GM12878 (cell line): Measurements from ENCODE around the gene FRMD3. TPM values are rescaled to one million over a fixed set of nuclear protein-coding genes. Genes with fewer than 3 reads are reported as not detected.

Experiments used
- DPF2 ChIP-seq: fragments of 450-650 bp; IDR thresholded peaks from 2 replicates; pipeline ENCODE4 v1.6.1; 2017; ENCODE audit warnings: mild to moderate bottlenecking
- NFIC ChIP-seq: IDR thresholded peaks from 2 replicates; pipeline ENCODE4 v1.6.1; 2012; ENCODE audit warnings: low read depth, mild to moderate bottlenecking, inconsistent platforms, low read length, moderate library complexity
- NR2C1 ChIP-seq: fragments of 450-650 bp; IDR thresholded peaks from 2 replicates; pipeline ENCODE4 v1.6.1; 2017; ENCODE audit warnings: antibody characterized with exemption, mild to moderate bottlenecking, moderate library complexity
- POU2F2 ChIP-seq: IDR thresholded peaks from 3 replicates; pipeline ENCODE4 v1.6.1; 2011; ENCODE audit warnings: low read depth, mild to moderate bottlenecking, low read length, borderline replicate concordance
- RAD21 ChIP-seq: IDR thresholded peaks from 2 replicates; pipeline ENCODE4 v1.6.1; 2011; ENCODE audit warnings: mild to moderate bottlenecking, low read depth, low read length, moderate library complexity; ENCODE audit not compliant: insufficient read depth
- RELA ChIP-seq: fragments of 450-650 bp; IDR thresholded peaks from 2 replicates; pipeline ENCODE4 v1.8.0; 2014; ENCODE audit warnings: borderline replicate concordance; ENCODE audit not compliant: partially characterized antibody
- STAT1 ChIP-seq: fragments of 450-650 bp; conservative IDR thresholded peaks from 2 replicates; pipeline ENCODE4 v1.6.1; 2014; ENCODE audit warnings: antibody characterized with exemption, mild to moderate bottlenecking
- SUPT20H ChIP-seq: IDR thresholded peaks from 2 replicates; pipeline ENCODE4 v1.6.1; 2011; ENCODE audit warnings: low read depth, mild to moderate bottlenecking, low read length, moderate library complexity, borderline replicate concordance; ENCODE audit not compliant: control insufficient read depth
- SUZ12 ChIP-seq: fragments of 200-600 bp; sonication (generic); IDR thresholded peaks from one replicate; pipeline ENCODE4 v1.6.1; 2018; ENCODE audit warnings: antibody characterized with exemption, mild to moderate bottlenecking; ENCODE audit not compliant: unreplicated experiment
- TBL1XR1 ChIP-seq: IDR thresholded peaks from 2 replicates; pipeline ENCODE4 v1.6.1; 2012; ENCODE audit warnings: low read depth, low read length, improper control_type of control experiment
- ZBTB33 ChIP-seq: fragments of 450-650 bp; IDR thresholded peaks from 2 replicates; pipeline ENCODE4 v1.6.1; 2017; ENCODE audit warnings: mild to moderate bottlenecking
- ZBTB4 ChIP-seq: fragments of 450-650 bp; formaldehyde crosslinking; IDR thresholded peaks from 2 replicates; pipeline ENCODE4 v1.4.0; 2022; ENCODE audit warnings: mild to moderate bottlenecking, moderate library complexity
- ZBTB40 ChIP-seq: fragments of 450-650 bp; IDR thresholded peaks from 2 replicates; pipeline ENCODE4 v1.6.1; 2016; ENCODE audit warnings: mild to moderate bottlenecking, moderate library complexity, borderline replicate concordance
- ZNF207 ChIP-seq: fragments of 450-650 bp; IDR thresholded peaks from 2 replicates; pipeline ENCODE4 v1.6.1; 2014; ENCODE audit warnings: antibody characterized with exemption, mild to moderate bottlenecking, borderline replicate concordance
- polyA plus RNA-seq, 11 experiments: library from polyadenylated mRNA; depleted of rRNA in 4 of 11; unstranded in 6 of 11; stranded (reverse) in 5 of 11; fragments of >200 nt; fragmentation: Nextera tagmentation in 4 of 11; fragmentation: Illumina TruSeq in 1 of 11; extraction: Ambion mirVana in 4 of 11; extraction: Trizol in 1 of 11; gene quantifications; 1 replicate in 1 of 11; 2 replicates in 10 of 11; pipeline versions ENCODE4 v1.2.1 to v1.2.3, GENCODE V29; 2011 to 2016; ENCODE audit warnings: inconsistent platforms in 2 of 11, missing spikeins in 2 of 11, low read depth in 1 of 11
- total RNA-seq, 4 experiments: library from RNA; depleted of rRNA in 3 of 4; stranded (reverse); fragments of >200 nt in 3 of 4; fragmentation: Illumina TruSeq in 1 of 4; extraction: Trizol in 1 of 4; gene quantifications; 2 replicates each; pipeline versions ENCODE4 v1.2.1 to v1.2.3, GENCODE V29; 2013 to 2021

Gene FRMD3
- total and polyA plus RNA-seq, 10 of the 15 experiments (the other 5 are each of a cell fraction or from before 2014, with no cell fraction given), result 0.04 to 0.68 (median 0.21) TPM; not detected in 1

GRCh38 chr9:83299571-83299970, 238.6 kb downstream of the FRMD3 start (continued):
- TF ChIP-seq ZBTB40, result no peak
- no peak for TF ChIP-seq POU2F2
- TF ChIP-seq ZBTB4 (CRISPR knock-in tag), result no peak
- TF ChIP-seq TBL1XR1, result no peak
- TF ChIP-seq RELA, result no peak
- no peak for TF ChIP-seq RAD21
- TF ChIP-seq NFIC, result no peak
- TF ChIP-seq SUZ12, result no peak
- no peak for TF ChIP-seq DPF2
- TF ChIP-seq NR2C1, result no peak
- TF ChIP-seq SUPT20H, result no peak
- TF ChIP-seq STAT1, result no peak
- no peak for TF ChIP-seq ZBTB33
- TF ChIP-seq ZNF207, result no peak
- TF ChIP-seq, all 136 proteins: peak for 0
